Activated effector memory CD4-positive, alpha-beta T cell treated with anti-CD3 and anti-CD28 coated beads, Interleukin-2, amount 50 U/mL, for 16 hours (primary cell): ENCODE data around the gene MYO18A.
A peak's percentile ranks its signal among the peaks of the same experiment; 100 is the strongest.
"Not testable (repeated sequence)": the region's sequence is repeated elsewhere in the genome, so short reads cannot be mapped to it uniquely, and the experiment has no call there.

Experiments
- DNase-seq: peaks from one replicate; pipeline ENCODE4 v3.0.0-alpha.2; 2020

The MYO18A gene

GRCh38 chr17:29165800-29166506, 14.2 kb downstream of the MYO18A start:
- DNase-seq = no peak

DNA sequence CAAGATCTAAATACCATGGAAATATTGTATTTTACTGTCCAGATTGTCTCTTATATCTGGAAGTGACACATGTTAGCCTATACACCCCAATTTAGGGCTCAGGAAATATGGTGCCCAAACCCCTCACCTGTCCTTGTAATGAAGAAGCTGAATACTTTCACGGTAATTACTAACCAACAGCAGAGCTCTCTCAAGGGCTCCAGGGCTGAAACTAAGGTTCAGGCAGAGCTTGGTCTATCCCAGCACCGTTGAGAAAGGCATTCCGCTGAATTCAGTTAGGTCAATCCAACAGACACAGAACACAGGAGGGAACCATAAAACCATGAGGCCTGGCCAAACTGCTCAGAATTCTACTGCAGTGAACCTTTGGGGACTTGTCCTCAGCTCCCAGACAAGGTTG, 14.9 kb downstream of the MYO18A start:
- no peak for DNase-seq

- DNase-seq = no peak
These were observed 16.6 kb downstream of the MYO18A start for GRCh38 chr17:29163563-29163962.

GRCh38 chr17:29162909-29163341, 17.3 kb downstream of the MYO18A start:
- no peak for DNase-seq

- no peak for DNase-seq
These were observed 17.9 kb downstream of the MYO18A start for GRCh38 chr17:29162082-29162908.

- no peak for DNase-seq
These were observed 19.9 kb downstream of the MYO18A start for GRCh38 chr17:29160253-29160652.

DNA sequence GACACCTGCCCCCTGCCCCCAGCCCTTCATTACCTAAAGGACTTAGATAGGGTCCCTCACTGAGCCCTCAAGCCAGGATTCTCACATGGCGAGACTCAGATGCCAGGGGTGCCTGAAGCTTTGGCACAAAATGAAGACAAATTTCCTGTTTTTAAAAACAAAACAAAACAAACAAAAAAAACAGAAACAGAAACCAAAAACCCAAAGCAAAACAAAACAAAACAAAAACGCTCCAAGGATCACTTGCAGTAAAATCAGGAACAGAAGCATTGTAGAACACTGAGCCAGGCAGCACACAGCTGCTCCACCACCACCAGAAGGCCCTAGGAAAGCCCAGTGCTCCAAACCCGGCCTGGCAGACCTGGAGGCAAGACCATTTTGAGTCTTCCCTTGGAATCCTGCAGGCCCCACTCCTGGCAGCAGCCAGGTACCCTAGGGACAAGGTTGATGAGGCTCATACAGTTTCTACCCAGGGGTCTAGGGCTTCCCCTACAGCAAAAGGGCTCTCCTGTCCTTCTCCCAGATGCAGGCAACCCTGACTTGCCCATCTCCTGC, 20.8 kb downstream of the MYO18A start:
- no peak for DNase-seq

- DNase-seq = no peak
These were observed 21.5 kb downstream of the MYO18A start for GRCh38 chr17:29158488-29159275.

GRCh38 chr17:29158096-29158487, 22.1 kb downstream of the MYO18A start:
- DNase-seq = no peak

GRCh38 chr17:29157310-29157709, 22.9 kb downstream of the MYO18A start:
- DNase-seq = no peak

DNA sequence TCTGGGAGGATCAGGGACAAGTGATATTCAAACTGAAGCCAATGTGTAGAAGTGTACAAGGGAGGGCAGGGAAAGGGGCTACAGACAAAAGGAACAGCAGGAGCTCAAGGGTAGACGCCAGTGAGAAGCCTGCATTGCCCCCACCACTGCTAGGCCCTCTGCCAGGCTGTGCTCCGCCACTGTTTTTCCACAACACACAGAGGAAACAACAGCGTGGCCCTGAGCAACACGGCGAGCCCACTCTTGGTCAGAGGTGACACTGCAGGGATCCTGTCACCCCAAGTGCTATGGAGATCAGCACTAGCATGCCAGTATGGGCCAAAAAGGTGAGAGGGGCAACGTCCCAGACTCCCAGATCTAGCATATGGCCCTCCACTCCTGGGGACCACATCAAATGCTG, 23.4 kb downstream of the MYO18A start:
- DNase-seq = no peak

DNA sequence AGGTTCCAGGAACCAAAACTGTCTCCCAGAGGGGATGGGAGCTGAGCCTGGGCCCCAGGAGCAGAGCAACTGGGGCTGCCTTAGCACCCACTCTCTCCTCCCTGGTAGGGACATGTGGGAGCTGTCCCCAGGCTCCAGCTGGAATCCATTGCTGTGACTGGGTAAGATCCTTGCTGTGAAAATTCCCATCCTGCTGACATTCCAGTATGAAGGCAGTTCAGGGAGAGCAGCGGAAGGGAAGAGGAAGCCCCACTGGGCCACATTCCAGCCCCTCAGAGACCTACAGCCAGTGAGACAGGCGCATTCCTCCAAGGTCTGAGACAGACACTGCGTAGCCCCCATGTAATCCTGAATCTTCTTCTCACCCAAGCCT, 24.2 kb downstream of the MYO18A start:
- no peak for DNase-seq

GRCh38 chr17:29155227-29155965, 24.8 kb downstream of the MYO18A start:
- DNase-seq = peak; percentile 87

GRCh38 chr17:29154516-29155226, 25.5 kb downstream of the MYO18A start:
- DNase-seq = peak; percentile 69

DNA sequence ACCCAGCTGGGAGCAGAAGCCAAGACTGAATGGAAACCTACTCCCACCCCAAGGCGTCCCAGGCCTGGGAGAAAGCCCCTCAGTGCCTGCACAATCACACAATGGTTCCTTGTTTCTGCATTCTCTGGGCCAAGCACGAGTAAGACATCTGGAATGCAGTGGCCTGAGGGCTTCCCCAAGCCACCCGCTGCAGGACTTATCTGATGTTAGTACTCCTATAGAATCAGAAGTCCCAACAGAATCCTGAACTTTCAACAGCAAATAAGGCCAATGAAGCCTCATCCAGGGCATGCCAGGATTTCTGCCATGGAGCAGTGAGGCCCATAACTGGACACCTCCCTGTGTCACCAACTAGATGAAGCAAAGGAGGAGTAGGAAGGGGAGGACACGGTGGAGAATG, 28.6 kb downstream of the MYO18A start:
- DNase-seq = no peak

- DNase-seq = no peak
These were observed 30.0 kb downstream of the MYO18A start for GRCh38 chr17:29150161-29150560.

DNA sequence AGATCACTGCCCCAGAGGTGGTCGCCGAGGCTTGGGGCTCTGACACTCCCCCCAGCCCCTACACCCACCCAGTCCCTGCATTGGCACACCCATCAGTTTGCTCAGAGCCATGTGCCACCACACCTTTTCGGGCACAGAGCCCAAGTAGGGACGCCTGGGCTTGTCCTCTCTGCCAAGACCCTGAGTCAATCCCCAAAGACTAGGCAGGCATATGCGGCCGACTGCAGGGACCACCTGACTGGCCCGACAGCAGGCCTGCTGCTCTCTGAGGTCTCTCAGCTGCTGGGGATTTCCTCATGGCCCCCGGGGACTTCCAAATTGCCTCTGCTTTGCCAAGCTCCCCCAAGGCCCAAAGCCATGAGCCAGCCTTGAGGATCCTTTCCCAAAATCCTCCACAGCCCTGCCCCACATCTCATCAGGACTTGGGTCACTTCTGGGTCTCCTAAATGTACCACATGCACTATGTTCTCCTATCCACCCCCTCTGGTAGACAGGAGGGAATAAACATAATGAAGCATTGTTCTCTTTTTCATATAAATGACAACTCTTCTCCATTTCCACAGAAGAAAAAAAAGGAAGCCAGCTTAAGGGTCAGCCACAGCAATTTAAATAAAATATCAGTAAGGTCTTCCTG, 30.6 kb downstream of the MYO18A start:
- no peak for DNase-seq

DNA sequence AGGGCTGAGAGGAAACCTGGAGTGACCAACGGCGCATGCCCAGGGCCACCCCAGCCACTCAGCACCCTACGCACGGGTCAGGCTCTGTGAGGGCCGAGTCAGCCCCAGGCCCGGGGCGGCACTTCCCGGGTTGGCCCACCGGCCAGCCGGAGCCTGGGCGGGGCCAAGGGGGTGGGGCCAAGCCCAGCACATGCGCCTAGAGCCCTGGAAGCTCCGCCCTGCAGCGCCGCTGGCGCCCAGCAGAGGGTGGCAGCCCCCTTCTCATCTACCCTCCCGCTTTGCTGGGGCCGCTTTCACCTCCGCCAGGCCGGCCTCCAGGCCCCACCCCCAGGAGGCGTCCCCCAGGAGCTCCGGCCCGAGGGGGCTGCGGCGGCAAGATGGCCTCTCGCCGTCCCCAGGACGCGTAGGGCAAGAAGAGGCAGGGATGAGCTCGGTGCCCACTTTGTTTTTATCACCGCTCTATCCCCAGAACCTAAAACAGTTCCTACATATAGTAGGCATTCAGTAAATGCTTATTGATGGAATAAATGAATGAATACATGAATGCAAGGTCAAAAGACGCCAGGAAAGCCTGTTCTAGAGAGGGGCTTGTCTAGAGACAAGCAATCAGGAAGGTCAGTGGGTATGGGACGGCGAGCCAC, 31.3 kb downstream of the MYO18A start:
- DNase-seq = peak; percentile 97

DNA sequence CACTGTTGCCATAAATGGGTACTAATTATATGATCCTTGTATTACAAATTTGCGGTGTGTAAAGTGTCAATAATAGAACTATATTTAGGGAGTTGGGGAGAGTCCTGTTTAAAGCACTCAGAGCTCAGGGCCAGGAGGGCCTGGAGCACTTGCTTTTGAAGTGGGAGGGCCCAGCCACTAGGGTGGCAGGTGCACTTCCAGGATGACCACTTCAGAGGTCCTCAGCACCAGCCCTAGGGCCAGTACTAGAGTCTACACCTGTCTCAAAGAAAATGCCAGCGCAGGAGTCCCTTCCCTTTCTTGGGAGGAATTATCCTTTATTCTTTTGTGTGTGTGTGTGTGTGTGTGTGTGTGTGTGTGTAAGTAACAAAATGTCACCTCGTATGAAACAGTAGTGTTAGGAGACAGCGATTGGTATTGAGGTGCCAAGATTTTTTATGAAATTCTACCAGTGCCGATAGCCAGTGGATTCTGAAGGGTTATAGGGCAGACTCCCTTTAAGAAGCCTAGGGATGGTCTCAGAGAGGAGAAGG, 31.9 kb downstream of the MYO18A start:
- peak; percentile 61 for DNase-seq

DNA sequence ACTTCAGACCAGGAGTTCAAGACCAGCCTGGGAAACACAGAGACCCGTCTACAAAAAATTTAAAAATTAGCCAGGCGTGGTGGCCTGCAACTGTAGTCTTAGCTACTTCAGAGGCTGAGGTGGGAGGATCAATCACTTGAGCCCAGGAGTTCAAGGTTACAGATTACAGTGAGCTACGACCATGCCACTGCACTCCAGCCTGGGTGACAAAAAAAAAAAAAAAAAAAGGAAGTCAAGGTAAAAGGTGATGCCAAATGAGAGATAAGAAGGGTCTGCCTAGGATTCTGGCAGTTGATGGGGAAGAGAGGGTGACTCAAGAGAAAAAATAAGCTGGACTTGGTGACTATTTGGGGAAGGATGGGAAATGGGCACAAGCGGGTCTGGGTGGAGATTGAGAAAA, 32.5 kb downstream of the MYO18A start:
- DNase-seq = no peak

DNA sequence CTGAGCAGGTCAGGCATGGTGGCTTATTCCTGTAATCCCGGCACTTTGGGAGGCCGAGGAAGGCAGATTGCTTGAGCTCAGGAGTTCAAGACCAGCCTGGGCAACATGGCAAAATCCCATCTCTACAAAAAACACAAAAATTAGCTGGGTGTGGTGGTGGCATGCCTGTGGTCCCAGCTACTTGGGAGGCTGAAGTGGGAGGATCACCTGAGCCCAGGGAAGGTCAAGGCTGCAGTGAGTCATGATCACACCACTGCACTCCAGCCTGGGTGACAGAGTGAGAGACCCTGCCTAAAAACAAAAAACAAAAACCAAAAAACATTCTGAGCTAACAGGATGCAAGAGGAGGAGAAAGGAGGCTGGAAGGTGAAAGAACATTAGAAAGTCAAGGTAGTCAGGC, 33.0 kb downstream of the MYO18A start:
- DNase-seq = not testable (repeated sequence)
